Right lobe of liver (tissue), 6 donors: ENCODE measurements around the gene MAP2. TPM values are rescaled to one million over a fixed set of nuclear protein-coding genes. Genes with fewer than 3 reads are reported as not detected.
A peak's percentile ranks its signal among the peaks of the same experiment; 100 is the strongest.

Source experiments
- ATAC-seq, 4 donors: fragments of 200-7000 bp; cut with Tn5 transposase; one replicate each; pipeline ENCODE4 v1.9.1; 2020; ENCODE audit warnings: mild to moderate bottlenecking in 4 of 4, moderate library complexity in 4 of 4
- DNase-seq, 3 donors: peaks; one replicate each; pipeline ENCODE4 v3.0.0-alpha.2; 2020
- H3K27ac ChIP-seq, 3 donors: fragments of 200-600 bp; one replicate each; pipeline ENCODE4 v1.8.0; 2022
- H3K27me3 ChIP-seq, 2 donors: fragments of 200-600 bp; one replicate each; pipeline ENCODE4 v1.8.0; 2022
- H3K36me3 ChIP-seq, 4 donors: fragments of 200-600 bp; sonication (generic) in 1 of 4; one replicate each; pipeline versions ENCODE4 v1.5.1 to v1.8.0; 2017 to 2022; ENCODE audit warnings: control low read depth in 1 of 4
- H3K4me1 ChIP-seq, 4 donors: fragments of 200-600 bp; sonication (generic) in 1 of 4; one replicate each; pipeline versions ENCODE4 v1.5.1 to v1.8.0; 2017 to 2022; ENCODE audit warnings: control low read depth in 1 of 4
- H3K4me3 ChIP-seq, 3 donors: fragments of 200-600 bp; one replicate each; pipeline ENCODE4 v1.8.0; 2022
- H3K9me3 ChIP-seq, 4 donors: fragments of 200-600 bp; sonication (generic) in 1 of 4; one replicate each; pipeline versions ENCODE4 v1.5.1 to v1.8.0; 2017 to 2022; ENCODE audit warnings: control low read depth in 1 of 4
- POLR2A ChIP-seq: fragments of 450-650 bp; IDR thresholded peaks from one replicate; pipeline ENCODE4 v1.6.1; 2017; ENCODE audit warnings: antibody characterized with exemption, mild to moderate bottlenecking
- WGBS: methylation state at CpG from one replicate; pipeline ENCODE4 v1.1.6; 2018; ENCODE audit warnings: low coverage, low lambda C conversion rate; ENCODE audit not compliant: insufficient coverage; ENCODE audit errors: missing lambda C conversion rate; 5-methylcytosine and 5-hydroxymethylcytosine counted together
- intact Hi-C, 2 donors: fragments of 100-400 bp; cut with DNase I; formaldehyde crosslinking; loops; one replicate each; pipeline versions ENCODE4 v1.11.2 to v1.14.1; 2022
- total RNA-seq, 6 experiments: library from RNA; depleted of rRNA in 2 of 6; stranded (reverse); fragments of >200 nt in 2 of 6; fragmentation: NEBNext Ultra II Directional in 3 of 6; extraction: Animal tissue kit (Norgen Biotek cat#: 25700) in 3 of 6; gene quantifications; one replicate each; pipeline versions ENCODE4 v1.1.0 to v1.2.4, GENCODE V29; 2016 to 2023
- TF ChIP-seq, protein P1 (sequence below), 4 donors: fragments of 200-600 bp in 3 of 4; fragments of 450-650 bp in 1 of 4; IDR thresholded peaks; one replicate each; pipeline versions ENCODE4 v1.5.1 to v1.8.0; 2016 to 2022; ENCODE audit warnings: antibody characterized with exemption in 4 of 4, mild to moderate bottlenecking in 2 of 4
- donor health status: DM: no; HTN: yes; CAD: no.
- donor health status: DM: no; HTN: no; CAD: no.
- donor health status: DM: no; HTN: no; CAD: no.
- donor health status: DM: no; HTN: yes; CAD: no.
- donor health status: DM: no; HTN: yes; CAD: no.

Gene MAP2
- total RNA-seq, 6 experiments from 2014 or later: 2.0 to 11.4 (median 3.6) TPM

DNA sequence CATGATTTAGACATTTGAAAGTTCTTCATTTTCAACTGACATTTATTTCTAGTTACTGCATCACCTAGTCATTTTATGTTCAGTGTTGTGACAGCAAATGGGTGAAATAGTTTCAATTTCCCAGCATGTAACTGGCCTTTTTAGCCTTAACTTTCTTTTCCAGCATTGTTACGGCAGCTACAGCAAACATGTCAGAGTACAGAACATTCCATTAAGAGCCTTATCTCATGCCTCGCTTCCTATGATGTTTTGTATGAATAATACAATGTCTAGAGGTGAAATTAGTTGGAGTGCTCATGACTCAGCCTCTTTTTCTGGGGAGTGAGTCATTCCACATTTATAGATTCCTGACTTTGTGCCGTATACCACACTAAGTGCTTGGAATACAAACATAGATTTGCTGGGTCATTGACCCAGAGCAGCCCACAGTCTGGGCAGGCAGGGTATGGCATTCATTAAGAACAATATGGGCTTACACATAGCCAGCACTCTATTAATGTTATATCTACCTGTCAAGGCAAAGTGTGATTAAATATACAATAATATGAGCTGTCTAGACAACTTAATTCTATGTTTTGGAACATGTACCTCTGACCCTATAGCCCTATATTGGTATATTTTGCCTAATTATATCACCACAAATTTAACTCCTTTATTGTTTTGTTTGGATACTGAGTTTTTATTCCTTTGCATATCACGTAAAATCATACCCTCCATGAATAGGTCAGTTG lies 72.2 kb downstream of the MAP2 start:
- DNase-seq (no peak), ATAC-seq (peak; percentile 87 to 94 (median 90))
- Histone ChIP-seq H3K4me3 (no peak overlapping the region), H3K9me3 (no peaks in the 10 kb centered on the region), H3K36me3 (no peaks in the 10 kb centered on the region), H3K4me1 (peaks cover 0 to 7% (median 0%) of the 10 kb centered on the region in 4 donors), H3K27ac (peak overlapping the region; percentile 0 to 65 (median 35)), H3K27me3 (no peaks in the 10 kb centered on the region)
- intact Hi-C loops: no loop called here
- WGBS: 26% methylated on average over 4 of the region's 4 CpGs
- TF ChIP-seq, protein P1, sequence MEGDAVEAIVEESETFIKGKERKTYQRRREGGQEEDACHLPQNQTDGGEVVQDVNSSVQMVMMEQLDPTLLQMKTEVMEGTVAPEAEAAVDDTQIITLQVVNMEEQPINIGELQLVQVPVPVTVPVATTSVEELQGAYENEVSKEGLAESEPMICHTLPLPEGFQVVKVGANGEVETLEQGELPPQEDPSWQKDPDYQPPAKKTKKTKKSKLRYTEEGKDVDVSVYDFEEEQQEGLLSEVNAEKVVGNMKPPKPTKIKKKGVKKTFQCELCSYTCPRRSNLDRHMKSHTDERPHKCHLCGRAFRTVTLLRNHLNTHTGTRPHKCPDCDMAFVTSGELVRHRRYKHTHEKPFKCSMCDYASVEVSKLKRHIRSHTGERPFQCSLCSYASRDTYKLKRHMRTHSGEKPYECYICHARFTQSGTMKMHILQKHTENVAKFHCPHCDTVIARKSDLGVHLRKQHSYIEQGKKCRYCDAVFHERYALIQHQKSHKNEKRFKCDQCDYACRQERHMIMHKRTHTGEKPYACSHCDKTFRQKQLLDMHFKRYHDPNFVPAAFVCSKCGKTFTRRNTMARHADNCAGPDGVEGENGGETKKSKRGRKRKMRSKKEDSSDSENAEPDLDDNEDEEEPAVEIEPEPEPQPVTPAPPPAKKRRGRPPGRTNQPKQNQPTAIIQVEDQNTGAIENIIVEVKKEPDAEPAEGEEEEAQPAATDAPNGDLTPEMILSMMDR (IDR thresholded peaks at IDR 0.05): no peak
- no peak for TF ChIP-seq POLR2A

GRCh38 chr2:209496586-209496982 lies 72.7 kb downstream of the MAP2 start:
- TF ChIP-seq, protein P1 (IDR thresholded peaks at IDR 0.05): no peak
- TF ChIP-seq POLR2A: no peak
- Histone ChIP-seq H3K4me1 (peaks cover 0 to 7% (median 0%) of the 10 kb centered on the region in 4 donors), H3K4me3 (no peak overlapping the region), H3K27ac (peak overlapping the region; percentile 0 to 65 (median 35)), H3K9me3 (no peaks in the 10 kb centered on the region), H3K36me3 (no peaks in the 10 kb centered on the region), H3K27me3 (no peaks in the 10 kb centered on the region)
- DNase-seq (no peak), ATAC-seq (peak; percentile 13 to 58 (median 32))
- intact Hi-C loops: no loop called here

- no peak for ATAC-seq
- H3K27me3 ChIP-seq: no peaks in the 10 kb centered on the region
- no peak overlapping the region for H3K27ac ChIP-seq
- no peak overlapping the region for H3K4me3 ChIP-seq
- peaks cover 0 to 7% (median 0%) of the 10 kb centered on the region in 4 donors for H3K4me1 ChIP-seq
- WGBS: no CpG with 5 or more reads among the region's 1 CpG
- no peaks in the 10 kb centered on the region for H3K36me3 ChIP-seq
- DNase-seq: no peak
- intact Hi-C loops: no loop called here
- no peak for TF ChIP-seq POLR2A
- TF ChIP-seq, protein P1 (IDR thresholded peaks at IDR 0.05): no peak
- H3K9me3 ChIP-seq: no peaks in the 10 kb centered on the region
Observed at GRCh38 chr2:209498614-209499013, 74.8 kb downstream of the MAP2 start.

DNA sequence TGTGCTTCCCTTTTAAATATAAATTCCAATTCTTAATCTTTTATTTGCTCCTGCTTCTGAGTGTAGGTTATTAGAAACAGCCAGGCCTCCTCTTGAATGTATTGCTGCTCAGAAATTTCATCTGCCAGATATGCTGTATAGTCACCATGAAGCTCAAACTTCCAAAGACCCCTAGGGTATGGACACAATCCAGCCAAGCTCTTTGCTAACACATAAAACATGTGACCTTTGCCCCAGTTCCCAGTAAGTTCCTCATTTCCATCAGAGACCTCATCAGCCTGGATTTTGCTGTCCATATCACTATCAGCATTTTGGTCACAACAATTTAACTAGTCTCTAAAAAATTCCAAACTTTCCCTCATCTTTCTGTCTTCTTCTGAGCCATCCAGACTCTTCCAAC lies 75.2 kb downstream of the MAP2 start:
- TF ChIP-seq, protein P1 (IDR thresholded peaks at IDR 0.05): no peak
- TF ChIP-seq POLR2A: no peak
- intact Hi-C loops: no loop called here
- no peaks in the 10 kb centered on the region for H3K36me3 ChIP-seq
- peaks cover 0 to 7% (median 0%) of the 10 kb centered on the region in 4 donors for H3K4me1 ChIP-seq
- ATAC-seq: no peak
- no peaks in the 10 kb centered on the region for H3K9me3 ChIP-seq
- H3K27ac ChIP-seq: no peak overlapping the region
- DNase-seq: no peak
- H3K27me3 ChIP-seq: no peaks in the 10 kb centered on the region
- H3K4me3 ChIP-seq: no peak overlapping the region
